H1 (cell line): ENCODE results near the gene POLE3. TPM values are rescaled to one million over a fixed set of nuclear protein-coding genes. Genes with fewer than 3 reads are reported as not detected.

Experiments
- CTCF ChIA-PET: fragments of 300-600 bp; sonication (Branson Sonifier 250); formaldehyde crosslinking; loops from one replicate; lab custom pipeline; 2021; ENCODE audit not compliant: partially characterized antibody; lab: Charles Lee
- POLR2A ChIA-PET: fragments of 300-600 bp; sonication (Branson Sonifier 250); formaldehyde crosslinking; loops from one replicate; lab custom pipeline; 2021; ENCODE audit warnings: inconsistent platforms; ENCODE audit not compliant: partially characterized antibody; lab: Charles Lee
- DNase-seq, 2 experiments: peaks; one replicate each; pipeline versions ENCODE4 v3.0.0 to v3.0.0-alpha.2; 2010 to 2022; ENCODE audit warnings: low spot score in 2 of 2, low read depth in 1 of 2, mixed read lengths in 1 of 2
- FAIRE-seq: peaks from 2 replicates; lab custom pipeline; 2011; peaks lifted over from hg19 to GRCh38; lab: Jason Lieb, UNC
- H2AFZ ChIP-seq: 2 replicates; pipeline ENCODE4 v1.8.1; 2012; ENCODE audit warnings: low read length, inconsistent platforms
- H2AK5ac ChIP-seq: 2 replicates; pipeline ENCODE4 v1.6.1; 2013; ENCODE audit warnings: low read depth, low read length
- H2BK120ac ChIP-seq: replicated peaks from 2 replicates; pipeline ENCODE3; 2013; ENCODE audit warnings: low read depth, low read length, inconsistent platforms
- H2BK12ac ChIP-seq: 2 replicates; pipeline ENCODE4 v1.6.1; 2013; ENCODE audit warnings: low read depth, low read length
- H2BK15ac ChIP-seq: 2 replicates; pipeline ENCODE4 v1.6.1; 2013; ENCODE audit warnings: low read length
- H2BK20ac ChIP-seq: 2 replicates; pipeline ENCODE4 v1.6.1; 2013; ENCODE audit warnings: low read length
- H2BK5ac ChIP-seq: 2 replicates; pipeline ENCODE4 v1.6.1; 2013; ENCODE audit warnings: low read depth, low read length
- H3K14ac ChIP-seq: 2 replicates; pipeline ENCODE4 v1.6.1; 2013; ENCODE audit warnings: inconsistent platforms; ENCODE audit not compliant: insufficient read length
- H3K18ac ChIP-seq: 2 replicates; pipeline ENCODE4 v1.6.1; 2013; ENCODE audit warnings: low read length; ENCODE audit errors: extremely low read depth
- H3K23ac ChIP-seq: 2 replicates; pipeline ENCODE4 v1.6.1; 2013; ENCODE audit warnings: inconsistent platforms; ENCODE audit not compliant: insufficient read length
- H3K23me2 ChIP-seq: 2 replicates; pipeline ENCODE4 v1.6.1; 2013; ENCODE audit warnings: low read depth, low read length
- H3K27ac ChIP-seq: 2 replicates; pipeline ENCODE4 v1.6.1; 2011; ENCODE audit warnings: low read depth, low read length, inconsistent platforms
- H3K27me3 ChIP-seq, 4 experiments: replicated peaks in 1 of 4; 1 replicate in 1 of 4; 2 replicates in 3 of 4; pipeline versions ENCODE4 v1.6.1 to v1.8.1; 2011 to 2013; ENCODE audit warnings: low read length in 3 of 4, mild to moderate bottlenecking in 3 of 4, inconsistent platforms in 2 of 4, mixed read lengths in 2 of 4, moderate library complexity in 1 of 4; ENCODE audit not compliant: control insufficient read depth in 3 of 4, insufficient read depth in 3 of 4; ENCODE audit errors: extremely low read depth in 1 of 4
- H3K36me3 ChIP-seq, 4 experiments: 2 replicates each; pipeline versions ENCODE4 v1.6.1 to v1.8.1; 2011 to 2013; ENCODE audit warnings: mild to moderate bottlenecking in 4 of 4, low read length in 3 of 4, moderate library complexity in 2 of 4, control low read depth in 1 of 4, inconsistent platforms in 1 of 4; ENCODE audit not compliant: insufficient read depth in 4 of 4, control insufficient read depth in 2 of 4
- H3K4ac ChIP-seq: replicated peaks from 2 replicates; pipeline ENCODE3; 2013; ENCODE audit warnings: low read length, low read depth, mixed read lengths, inconsistent platforms; ENCODE audit not compliant: insufficient read length
- H3K4me1 ChIP-seq, 4 experiments: replicated peaks in 1 of 4; 1 replicate in 1 of 4; 2 replicates in 3 of 4; pipeline versions ENCODE4 v1.6.1 to v1.8.1; 2011 to 2013; ENCODE audit warnings: low read length in 3 of 4, inconsistent platforms in 2 of 4, mixed read lengths in 1 of 4; ENCODE audit not compliant: insufficient read depth in 4 of 4, control insufficient read depth in 3 of 4
- H3K4me2 ChIP-seq, 2 experiments: 2 replicates each; pipeline versions ENCODE4 v1.6.1 to v1.8.1; 2011 to 2013; ENCODE audit warnings: low read depth in 2 of 2, low read length in 2 of 2, control low read depth in 1 of 2, inconsistent platforms in 1 of 2, mild to moderate bottlenecking in 1 of 2; ENCODE audit not compliant: insufficient read depth in 1 of 2
- H3K4me3 ChIP-seq, 4 experiments: fragments of 200-600, 300-600 bp in 1 of 4; sonication (generic), shearing (Covaris generic), sonication (Bioruptor Twin) in 1 of 4; 2 replicates each; pipeline versions ENCODE4 v1.5.1 to v1.8.1; 2011 to 2016; ENCODE audit warnings: low read length in 4 of 4, low read depth in 3 of 4, control low read depth in 2 of 4, inconsistent platforms in 2 of 4, mild to moderate bottlenecking in 2 of 4, mixed read lengths in 1 of 4, moderate library complexity in 1 of 4; ENCODE audit not compliant: insufficient read depth in 2 of 4; ENCODE audit errors: extremely low read depth in 1 of 4
- H3K56ac ChIP-seq: replicated peaks from 2 replicates; pipeline ENCODE3; 2013; ENCODE audit warnings: low read depth, mild to moderate bottlenecking, mixed read lengths, low read length, inconsistent platforms; ENCODE audit not compliant: insufficient read length
- H3K79me1 ChIP-seq: 2 replicates; pipeline ENCODE4 v1.6.1; 2013; ENCODE audit warnings: low read depth, low read length, control low read depth
- H3K79me2 ChIP-seq, 2 experiments: 2 replicates each; pipeline versions ENCODE4 v1.6.1 to v1.8.1; 2012 to 2013; ENCODE audit warnings: low read length in 2 of 2, mild to moderate bottlenecking in 2 of 2, inconsistent platforms in 1 of 2; ENCODE audit not compliant: insufficient read depth in 2 of 2, control insufficient read depth in 1 of 2
- H3K9ac ChIP-seq, 4 experiments: replicated peaks in 1 of 4; 1 replicate in 1 of 4; 2 replicates in 3 of 4; pipeline versions ENCODE4 v1.6.1 to v1.8.1; 2011 to 2013; ENCODE audit warnings: low read depth in 3 of 4, low read length in 3 of 4, control low read depth in 2 of 4, mild to moderate bottlenecking in 2 of 4, moderate library complexity in 2 of 4, inconsistent platforms in 1 of 4; ENCODE audit errors: extremely low read depth in 1 of 4
- H3K9me3 ChIP-seq, 2 experiments: 2 replicates each; pipeline versions ENCODE4 v1.6.1 to v1.8.1; 2012 to 2013; ENCODE audit warnings: mild to moderate bottlenecking in 2 of 2, moderate library complexity in 2 of 2, control low read depth in 1 of 2, inconsistent platforms in 1 of 2, low read depth in 1 of 2, low read length in 1 of 2, mixed read lengths in 1 of 2; ENCODE audit not compliant: insufficient read depth in 2 of 2
- H4K20me1 ChIP-seq, 2 experiments: replicated peaks in 1 of 2; 2 replicates each; pipeline versions ENCODE3 to v1.8.1; 2011 to 2013; ENCODE audit warnings: inconsistent platforms in 2 of 2, low read length in 2 of 2, mild to moderate bottlenecking in 1 of 2; ENCODE audit not compliant: insufficient read depth in 2 of 2, control insufficient read depth in 1 of 2
- H4K5ac ChIP-seq: 2 replicates; pipeline ENCODE4 v1.6.1; 2013; ENCODE audit warnings: low read length, low read depth, mixed read lengths, inconsistent platforms; ENCODE audit not compliant: insufficient read length
- H4K8ac ChIP-seq: 2 replicates; pipeline ENCODE4 v1.8.0; 2013; ENCODE audit warnings: mild to moderate bottlenecking, moderate library complexity, low read length, inconsistent platforms; ENCODE audit not compliant: insufficient read depth; ENCODE audit errors: extremely low read depth
- H4K91ac ChIP-seq: replicated peaks from 2 replicates; pipeline ENCODE3; 2013; ENCODE audit warnings: low read length, mixed read lengths, inconsistent platforms; ENCODE audit not compliant: insufficient read length
- BCL11A ChIP-seq, 2 experiments: IDR thresholded peaks; one replicate each; pipeline ENCODE4 v1.6.1; 2011; ENCODE audit warnings: low read depth in 2 of 2, low read length in 2 of 2, mild to moderate bottlenecking in 2 of 2
- CREB1 ChIP-seq: IDR thresholded peaks from 2 replicates; pipeline ENCODE4 v1.6.1; 2012; ENCODE audit warnings: inconsistent platforms
- EZH2 ChIP-seq: fragments of 200-600 bp; sonication (generic); IDR thresholded peaks from 2 replicates; pipeline ENCODE4 v1.7.1; 2012; ENCODE audit warnings: low read depth, mild to moderate bottlenecking, moderate library complexity, low read length, inconsistent platforms; ENCODE audit not compliant: severe bottlenecking
- NRF1 ChIP-seq: IDR thresholded peaks from 2 replicates; pipeline ENCODE4 v1.6.1; 2011; ENCODE audit warnings: mild to moderate bottlenecking, low read depth, low read length, improper control_type of control experiment
- POLR2AphosphoS5 ChIP-seq: IDR thresholded peaks from 2 replicates; pipeline ENCODE4 v1.6.1; 2011; ENCODE audit warnings: low read depth, low read length
- RBBP5 ChIP-seq: IDR thresholded peaks from 2 replicates; pipeline ENCODE4 v1.7.1; 2012; ENCODE audit warnings: low read depth, mild to moderate bottlenecking, inconsistent platforms, low read length, moderate library complexity, borderline replicate concordance
- RXRA ChIP-seq: IDR thresholded peaks from 2 replicates; pipeline ENCODE4 v1.6.1; 2011; ENCODE audit warnings: low read depth, mild to moderate bottlenecking, low read length, moderate library complexity; ENCODE audit not compliant: insufficient read depth
- SIRT6 ChIP-seq: IDR thresholded peaks from one replicate; pipeline ENCODE4 v1.7.1; 2012; ENCODE audit warnings: low read length, inconsistent platforms
- SP1 ChIP-seq: IDR thresholded peaks from 2 replicates; pipeline ENCODE4 v1.6.1; 2011; ENCODE audit warnings: low read depth, low read length
- SP2 ChIP-seq: IDR thresholded peaks from 2 replicates; pipeline ENCODE4 v1.6.1; 2012; ENCODE audit warnings: mild to moderate bottlenecking, low read length, inconsistent platforms
- TAF1 ChIP-seq: IDR thresholded peaks from 2 replicates; pipeline ENCODE4 v1.6.1; 2011; ENCODE audit warnings: mild to moderate bottlenecking, low read depth, low read length
- TBP ChIP-seq: IDR thresholded peaks from 2 replicates; pipeline ENCODE4 v1.6.1; 2011; ENCODE audit warnings: low read depth, low read length, improper control_type of control experiment
- TCF12 ChIP-seq: IDR thresholded peaks from 2 replicates; pipeline ENCODE4 v1.6.1; 2011; ENCODE audit warnings: low read depth, mild to moderate bottlenecking, low read length
- USF2 ChIP-seq: IDR thresholded peaks from 2 replicates; pipeline ENCODE4 v1.6.1; 2011; ENCODE audit warnings: low read length, improper control_type of control experiment
- WGBS, 2 experiments: shearing (Covaris generic) in 1 of 2; methylation state at CpG; one replicate each; pipeline versions ENCODE4 v1.1.6 to v1.1.7; 2013 to 2015; ENCODE audit warnings: low lambda C conversion rate in 2 of 2, mixed read lengths in 2 of 2, inconsistent platforms in 1 of 2, low coverage in 1 of 2, missing lambda C conversion rate in 1 of 2; ENCODE audit not compliant: insufficient replicate concordance in 2 of 2, insufficient coverage in 1 of 2, insufficient read length in 1 of 2; ENCODE audit errors: extremely low coverage in 1 of 2, missing lambda C conversion rate in 1 of 2; 5-methylcytosine and 5-hydroxymethylcytosine counted together
- polyA plus RNA-seq, 7 experiments: library from polyadenylated mRNA; depleted of rRNA in 3 of 7; stranded (reverse) in 5 of 7; unstranded in 2 of 7; fragments of >200 nt in 5 of 7; fragments of 200-250 nt in 2 of 7; gene quantifications; 1 replicate in 5 of 7; 2 replicates in 1 of 7; 4 replicates in 1 of 7; pipeline versions ENCODE4 v1.2.1 to v1.2.3, GENCODE V29; 2011 to 2013; ENCODE audit warnings: missing spikeins in 2 of 7, mixed read lengths in 2 of 7
- total RNA-seq: library from RNA; stranded (reverse); fragmentation: NEBNext Ultra II Directional; extraction: Animal tissue kit (Norgen Biotek cat#: 25700); gene quantifications from 2 replicates; pipeline ENCODE4 v1.2.1, GENCODE V29; 2021

Gene POLE3
- total and polyA plus RNA-seq, 2 of the 8 experiments (the other 6 are each of a cell fraction or from before 2014, with no cell fraction given), result 52.7 to 77.3 TPM

- no peak for FAIRE-seq
- 94% methylated on average over 10 of the region's 11 CpGs; no CpG with 5 or more reads in 1 of the 2 experiments for WGBS, 2 experiments
Observed at GRCh38 chr9:113369855-113370140, 40.7 kb downstream of the POLE3 start.

More at GRCh38 chr9:113369855-113370140, 40.7 kb downstream of the POLE3 start:
- H4K91ac ChIP-seq, result no peak overlapping the region
- no peaks in the 10 kb centered on the region for H3K9me3 ChIP-seq
- H4K20me1 ChIP-seq, result peaks cover 0 to 2% of the 10 kb centered on the region in 2 experiments
- no peak overlapping the region for H2BK15ac ChIP-seq
- H4K8ac ChIP-seq, result 0 out of 2 replicates have a peak overlapping the region, but pooled peaks have one; percentile 8
- H3K18ac ChIP-seq, result no peak overlapping the region
- H3K4me3 ChIP-seq, result no peak overlapping the region
- no peak for DNase-seq
- H3K14ac ChIP-seq, result no peak overlapping the region
- no peaks in the 10 kb centered on the region for H3K79me2 ChIP-seq
- no peak overlapping the region for H4K5ac ChIP-seq
- TF ChIP-seq SP2, result no peak
- TF ChIP-seq EZH2, result no peak
- no peak for TF ChIP-seq CREB1
- no peak for TF ChIP-seq NRF1
- TF ChIP-seq TCF12, result no peak
- no peak for TF ChIP-seq RBBP5
- no peak for TF ChIP-seq USF2
- TF ChIP-seq BCL11A (IDR thresholded peaks at IDR 0.05; ENCODE audit: low read depth in 2 of 2, low read length in 2 of 2), result no peak
- no peak for TF ChIP-seq TBP
- no peak for TF ChIP-seq SP1
- no peak for TF ChIP-seq POLR2AphosphoS5
- TF ChIP-seq SIRT6, result no peak
- TF ChIP-seq RXRA, result no peak
- no peak for TF ChIP-seq TAF1
- H3K4me1 ChIP-seq, result peaks cover 0 to 5% (median 2%) of the 10 kb centered on the region in 4 experiments; a peak in 3 of 7 replicates
- H3K4ac ChIP-seq, result no peak overlapping the region
- no peak overlapping the region for H3K56ac ChIP-seq
- no peak overlapping the region for H3K4me2 ChIP-seq
- no peak overlapping the region for H3K23ac ChIP-seq
- H3K23me2 ChIP-seq, result no peaks in the 10 kb centered on the region
- H3K27ac ChIP-seq, result no peak overlapping the region
- CTCF ChIA-PET, result interaction anchor here (1.7 kb wide), 1 partner anchor 59 kb away, joined by 4 read pairs; no protein-coding TSS in a partner anchor
- no peak overlapping the region for H2AK5ac ChIP-seq
- H3K9ac ChIP-seq, result no peak overlapping the region
- H2AFZ ChIP-seq, result no peak overlapping the region
- H3K79me1 ChIP-seq, result no peaks in the 10 kb centered on the region
- no peak overlapping the region for H2BK20ac ChIP-seq
- no peak overlapping the region for H2BK12ac ChIP-seq
- POLR2A ChIA-PET, result interaction anchor here (1.5 to 2.8 kb wide), 2 partner anchors 19 to 40 kb away, joined by 6 to 11 read pairs; partner anchors contain the start of genes BSPRY, C9orf43 and POLE3
- H2BK120ac ChIP-seq, result no peak overlapping the region
- no peak overlapping the region for H2BK5ac ChIP-seq
- peaks cover 0 to 19% (median 2%) of the 10 kb centered on the region in 4 experiments; a peak in 4 of 8 replicates for H3K36me3 ChIP-seq
- no peaks in the 10 kb centered on the region for H3K27me3 ChIP-seq
